Upper lobe of left lung (tissue), 4 donors: ENCODE measurements around the gene PSIP1.

ENCODE experiments used
- CTCF ChIP-seq, 6 experiments: fragments of 450-650 bp in 4 of 6; fragments of 200-600 bp in 2 of 6; sonication (generic) in 2 of 6; IDR thresholded peaks; one replicate each; pipeline ENCODE4 v1.5.1; 2016 to 2019; ENCODE audit warnings: antibody characterized with exemption in 6 of 6
- POLR2A ChIP-seq, 4 donors: fragments of 450-650 bp; IDR thresholded peaks; one replicate each; pipeline ENCODE4 v1.5.1; 2016 to 2017; ENCODE audit warnings: antibody characterized with exemption in 4 of 4, mild to moderate bottlenecking in 2 of 4
- POLR2AphosphoS5 ChIP-seq, 2 donors: sonication (generic); formaldehyde crosslinking; IDR thresholded peaks; one replicate each; pipeline ENCODE4 v1.5.1; 2017; ENCODE audit warnings: antibody characterized with exemption in 2 of 2

GRCh38 chr9:15499139-15499538, 11.6 kb downstream of the PSIP1 start:
- TF ChIP-seq POLR2A (IDR thresholded peaks at IDR 0.05) = no peak
- TF ChIP-seq POLR2AphosphoS5 (IDR thresholded peaks at IDR 0.05) = no peak
- TF ChIP-seq CTCF (IDR thresholded peaks at IDR 0.05) = no peak
